HFFc6 (cell line): ENCODE results near the gene DDX3X. TPM values are rescaled to one million over a fixed set of nuclear protein-coding genes. Genes with fewer than 3 reads are reported as not detected.

Experiments used
- DNase-seq: peaks from one replicate; pipeline ENCODE4 v3.0.0-alpha.2; 2018
- H3K27ac Mint-ChIP-seq: 2 replicates; pipeline ENCODE4 v1.8.0; 2020; ENCODE audit warnings: mild to moderate bottlenecking, mixed read lengths
- H3K27me3 Mint-ChIP-seq: 2 replicates; pipeline ENCODE4 v1.8.0; 2021; ENCODE audit warnings: mild to moderate bottlenecking, moderate library complexity, mixed read lengths; ENCODE audit not compliant: insufficient read depth
- H3K36me3 Mint-ChIP-seq: 2 replicates; pipeline ENCODE4 v1.8.0; 2021; ENCODE audit warnings: low read depth, mixed read lengths
- H3K4me1 Mint-ChIP-seq: 2 replicates; pipeline ENCODE4 v1.8.0; 2020; ENCODE audit warnings: low read depth, mixed read lengths
- H3K4me3 Mint-ChIP-seq: 2 replicates; pipeline ENCODE4 v1.8.0; 2020; ENCODE audit warnings: mild to moderate bottlenecking, moderate library complexity, mixed read lengths
- H3K9me3 Mint-ChIP-seq: 2 replicates; pipeline ENCODE4 v1.8.0; 2020; ENCODE audit warnings: mild to moderate bottlenecking, mixed read lengths
- total RNA-seq, 6 experiments: library from RNA; stranded (reverse); fragmentation: NEBNext Ultra II Directional; extraction: Animal tissue kit (Norgen Biotek cat#: 25700); gene quantifications; 2 replicates in 1 of 6; 3 replicates in 5 of 6; pipeline ENCODE4 v1.2.3, GENCODE V29; 2021
- TF ChIP-seq, protein P1 (sequence below): fragments of 200-600 bp; sonication (generic); IDR thresholded peaks from 2 replicates; pipeline ENCODE4 v1.5.0; 2021; ENCODE audit warnings: antibody characterized with exemption, mild to moderate bottlenecking

Gene DDX3X
- total RNA-seq, 6 experiments from 2014 or later: 186 to 228 (median 213) TPM

DNA sequence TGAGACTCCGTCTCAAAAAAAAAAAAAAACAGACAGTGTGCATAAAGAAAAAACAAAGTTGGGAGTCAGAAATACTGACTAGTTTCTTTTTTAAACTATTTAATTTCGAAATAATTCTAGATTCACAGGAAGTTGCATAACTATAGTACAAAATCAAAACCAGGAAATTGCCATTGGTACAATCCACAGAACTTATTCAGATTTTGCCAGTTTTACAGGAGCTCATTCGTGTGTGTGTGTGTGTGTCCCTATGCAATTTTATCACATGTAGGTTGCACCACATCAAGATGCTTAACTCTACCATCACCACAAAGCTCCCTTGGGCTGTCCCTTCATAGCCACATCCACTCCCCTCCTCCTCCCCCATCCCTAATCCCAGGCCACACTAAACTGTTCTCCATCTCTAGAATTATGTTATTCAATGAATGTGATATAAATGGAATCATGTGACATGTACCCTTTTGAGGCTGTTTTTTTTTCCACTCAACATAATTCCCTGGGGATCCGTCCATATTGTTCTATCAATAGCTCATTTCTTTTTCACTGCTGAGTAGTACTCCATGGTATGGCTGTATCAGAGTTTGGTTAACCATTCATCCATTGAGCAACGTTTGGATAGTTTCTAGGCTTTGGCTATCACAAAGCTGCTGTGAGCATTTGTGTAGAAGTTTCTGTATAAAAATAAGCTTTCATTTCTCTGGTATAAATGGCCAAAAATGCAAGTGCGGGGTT is 16.3 kb upstream of the DDX3X start:
- Mint-ChIP-seq H3K4me3 (no peak overlapping the region), H3K36me3 (no peaks in the 10 kb centered on the region), H3K27me3 (no peaks in the 10 kb centered on the region; the same call in 1 of the 2 replicates), H3K27ac (no peak overlapping the region), H3K9me3 (no peaks in the 10 kb centered on the region), H3K4me1 (peaks cover 18% of the 10 kb centered on the region)
- DNase-seq: no peak
- TF ChIP-seq, protein P1, sequence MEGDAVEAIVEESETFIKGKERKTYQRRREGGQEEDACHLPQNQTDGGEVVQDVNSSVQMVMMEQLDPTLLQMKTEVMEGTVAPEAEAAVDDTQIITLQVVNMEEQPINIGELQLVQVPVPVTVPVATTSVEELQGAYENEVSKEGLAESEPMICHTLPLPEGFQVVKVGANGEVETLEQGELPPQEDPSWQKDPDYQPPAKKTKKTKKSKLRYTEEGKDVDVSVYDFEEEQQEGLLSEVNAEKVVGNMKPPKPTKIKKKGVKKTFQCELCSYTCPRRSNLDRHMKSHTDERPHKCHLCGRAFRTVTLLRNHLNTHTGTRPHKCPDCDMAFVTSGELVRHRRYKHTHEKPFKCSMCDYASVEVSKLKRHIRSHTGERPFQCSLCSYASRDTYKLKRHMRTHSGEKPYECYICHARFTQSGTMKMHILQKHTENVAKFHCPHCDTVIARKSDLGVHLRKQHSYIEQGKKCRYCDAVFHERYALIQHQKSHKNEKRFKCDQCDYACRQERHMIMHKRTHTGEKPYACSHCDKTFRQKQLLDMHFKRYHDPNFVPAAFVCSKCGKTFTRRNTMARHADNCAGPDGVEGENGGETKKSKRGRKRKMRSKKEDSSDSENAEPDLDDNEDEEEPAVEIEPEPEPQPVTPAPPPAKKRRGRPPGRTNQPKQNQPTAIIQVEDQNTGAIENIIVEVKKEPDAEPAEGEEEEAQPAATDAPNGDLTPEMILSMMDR: no peak

DNA sequence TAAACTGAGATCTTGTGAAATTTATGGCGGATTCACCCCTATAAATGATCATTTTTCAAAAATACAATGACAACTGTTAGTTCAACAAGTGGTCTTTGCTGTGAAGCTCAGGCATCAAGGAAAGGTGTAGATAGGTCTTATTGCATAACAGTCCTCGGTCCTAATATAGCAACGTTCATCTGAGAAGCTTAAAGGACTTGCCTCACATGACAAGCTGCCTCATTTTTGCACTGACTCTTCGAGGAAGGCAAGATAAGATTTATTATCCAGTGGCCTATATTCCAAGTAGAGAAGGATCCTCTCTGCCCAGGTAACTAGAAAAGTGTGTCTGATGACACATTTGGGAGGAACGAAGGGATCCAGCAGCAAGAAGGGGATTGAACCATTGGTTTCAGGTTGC is 13.6 kb upstream of the DDX3X start:
- DNase-seq: no peak

DNA sequence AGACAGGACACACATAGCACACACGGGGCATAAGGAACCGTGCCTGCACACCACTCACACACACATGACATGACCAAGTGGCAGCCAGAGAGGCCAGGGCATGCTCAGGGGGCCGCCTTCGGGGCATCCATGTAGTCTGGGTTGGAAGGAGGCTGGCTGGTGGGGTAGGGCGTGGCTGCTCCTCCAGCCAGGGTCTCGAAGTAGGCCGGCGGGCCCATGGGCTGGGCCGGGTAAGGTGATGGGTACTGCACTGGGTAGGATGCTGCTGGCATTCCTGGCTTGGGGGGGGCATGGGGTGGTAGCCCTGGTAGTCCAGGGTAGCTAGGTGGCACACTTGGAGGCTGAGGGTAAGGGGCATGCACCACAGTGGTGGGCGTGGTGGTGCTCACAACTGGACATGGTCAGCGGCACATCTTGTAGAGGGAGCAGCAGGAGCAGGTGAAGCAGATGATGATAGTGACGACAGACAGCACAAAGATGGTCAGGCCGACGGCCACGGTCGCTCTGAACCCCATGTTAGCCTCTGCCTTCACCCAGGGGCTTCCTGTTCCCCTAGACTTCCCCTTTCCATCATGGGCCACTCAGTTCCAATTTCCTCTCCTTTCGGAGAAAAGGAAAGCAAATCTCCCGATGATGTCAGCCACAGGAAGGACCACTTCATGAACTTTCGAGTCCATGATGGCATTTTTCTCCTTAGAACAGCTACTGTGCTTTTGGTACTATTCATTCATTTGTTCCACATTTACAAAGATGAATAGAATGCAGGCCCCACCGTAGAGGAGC is 10.9 kb upstream of the DDX3X start:
- no peaks in the 10 kb centered on the region for H3K36me3 Mint-ChIP-seq
- H3K27ac Mint-ChIP-seq: no peak overlapping the region
- no peak for DNase-seq
- H3K9me3 Mint-ChIP-seq: no peaks in the 10 kb centered on the region
- H3K27me3 Mint-ChIP-seq: no peaks in the 10 kb centered on the region; the same call in 1 of the 2 replicates
- TF ChIP-seq, protein P1: no peak
- no peaks in the 10 kb centered on the region for H3K4me1 Mint-ChIP-seq
- no peak overlapping the region for H3K4me3 Mint-ChIP-seq

More for the DNA sequence above, 13.6 kb upstream of the DDX3X start:
- TF ChIP-seq, protein P1: no peak
- Mint-ChIP-seq H3K36me3 (no peaks in the 10 kb centered on the region), H3K4me1 (no peaks in the 10 kb centered on the region), H3K27ac (no peak overlapping the region), H3K9me3 (no peaks in the 10 kb centered on the region), H3K4me3 (no peak overlapping the region), H3K27me3 (no peaks in the 10 kb centered on the region; the same call in 1 of the 2 replicates)

DNA sequence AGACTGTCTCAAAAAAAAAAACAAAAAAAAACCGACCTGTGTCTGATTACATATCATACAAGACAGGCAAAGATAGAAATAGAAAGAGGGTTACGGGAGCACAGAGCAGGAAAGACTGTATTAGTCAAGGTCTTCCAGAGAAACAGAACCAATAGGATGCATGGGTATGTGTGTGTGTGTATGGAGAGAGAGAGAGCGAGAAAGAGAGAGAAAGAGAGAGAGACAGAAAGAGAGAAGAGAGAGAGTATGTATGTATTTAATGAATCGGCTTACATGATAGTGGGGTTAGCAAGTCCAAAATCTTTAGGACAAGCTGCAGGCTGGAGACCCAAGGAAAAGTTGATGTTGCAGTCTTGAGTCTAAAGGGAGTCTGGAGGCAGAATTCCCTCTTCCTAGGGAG is 7.5 kb upstream of the DDX3X start:
- Mint-ChIP-seq H3K9me3 (no peaks in the 10 kb centered on the region), H3K36me3 (no peaks in the 10 kb centered on the region), H3K27me3 (no peaks in the 10 kb centered on the region; the same call in 1 of the 2 replicates), H3K4me3 (no peak overlapping the region), H3K27ac (no peak overlapping the region), H3K4me1 (no peaks in the 10 kb centered on the region)
- TF ChIP-seq, protein P1: no peak
- no peak for DNase-seq

DNA sequence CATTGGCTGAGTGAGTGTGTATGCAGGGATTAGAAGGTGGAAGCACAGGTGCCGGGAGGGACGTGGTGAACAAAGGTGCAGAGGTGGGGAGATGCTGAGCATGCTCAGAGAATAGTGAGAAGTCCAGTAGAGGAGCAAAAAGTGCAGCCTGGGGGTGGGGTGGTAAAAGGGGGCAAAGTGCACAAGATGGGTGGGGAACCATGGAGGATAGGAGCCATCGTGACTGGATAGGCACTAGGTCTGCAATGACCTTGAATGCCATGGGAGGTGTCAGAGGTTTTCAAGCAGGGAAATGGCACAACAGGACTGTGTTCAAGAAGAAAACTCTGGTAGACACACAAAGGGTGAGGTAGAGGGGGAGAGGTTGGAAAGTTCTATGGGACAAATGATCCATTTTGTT is 6.6 kb upstream of the DDX3X start:
- H3K4me1 Mint-ChIP-seq: peaks cover 6% of the 10 kb centered on the region; the same call in 1 of the 2 replicates

More for the DNA sequence above, 6.6 kb upstream of the DDX3X start:
- DNase-seq: no peak
- no peaks in the 10 kb centered on the region for H3K9me3 Mint-ChIP-seq
- no peak overlapping the region for H3K4me3 Mint-ChIP-seq
- no peaks in the 10 kb centered on the region; the same call in 1 of the 2 replicates for H3K27me3 Mint-ChIP-seq
- H3K36me3 Mint-ChIP-seq: no peaks in the 10 kb centered on the region
- no peak overlapping the region for H3K27ac Mint-ChIP-seq
- TF ChIP-seq, protein P1: no peak
